ENCODE data around the gene SPTA1.

Gene SPTA1

DNA sequence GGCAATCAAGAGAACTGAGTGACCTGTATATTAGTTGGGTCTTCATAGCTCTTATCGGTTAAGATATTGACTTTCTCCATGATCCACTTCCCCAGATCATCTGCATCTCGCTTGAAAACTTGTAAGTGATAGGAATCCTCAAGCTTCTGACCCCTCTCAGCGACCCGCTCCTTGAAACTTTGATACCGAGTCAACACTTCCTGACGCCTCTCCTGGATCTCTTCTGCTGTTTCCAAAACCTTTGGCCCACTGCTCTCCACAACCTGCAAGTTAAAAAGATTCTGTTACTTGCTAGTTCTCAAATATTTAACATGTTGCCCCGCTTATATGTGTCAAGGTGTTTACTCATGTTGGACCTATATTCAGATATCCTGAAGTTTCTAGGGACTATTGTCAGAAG, 1.4 kb downstream of the SPTA1 start:
- no peak for DNase-seq (ENCODE audit: low read depth, low spot score)

- DNase-seq (ENCODE audit: low read depth, low spot score): no peak
These were observed 4.9 kb downstream of the SPTA1 start for GRCh38 chr1:158681606-158682005.

- DNase-seq (ENCODE audit: low read depth, low spot score): no peak
These were observed 7.2 kb downstream of the SPTA1 start for GRCh38 chr1:158679289-158679688.

DNA sequence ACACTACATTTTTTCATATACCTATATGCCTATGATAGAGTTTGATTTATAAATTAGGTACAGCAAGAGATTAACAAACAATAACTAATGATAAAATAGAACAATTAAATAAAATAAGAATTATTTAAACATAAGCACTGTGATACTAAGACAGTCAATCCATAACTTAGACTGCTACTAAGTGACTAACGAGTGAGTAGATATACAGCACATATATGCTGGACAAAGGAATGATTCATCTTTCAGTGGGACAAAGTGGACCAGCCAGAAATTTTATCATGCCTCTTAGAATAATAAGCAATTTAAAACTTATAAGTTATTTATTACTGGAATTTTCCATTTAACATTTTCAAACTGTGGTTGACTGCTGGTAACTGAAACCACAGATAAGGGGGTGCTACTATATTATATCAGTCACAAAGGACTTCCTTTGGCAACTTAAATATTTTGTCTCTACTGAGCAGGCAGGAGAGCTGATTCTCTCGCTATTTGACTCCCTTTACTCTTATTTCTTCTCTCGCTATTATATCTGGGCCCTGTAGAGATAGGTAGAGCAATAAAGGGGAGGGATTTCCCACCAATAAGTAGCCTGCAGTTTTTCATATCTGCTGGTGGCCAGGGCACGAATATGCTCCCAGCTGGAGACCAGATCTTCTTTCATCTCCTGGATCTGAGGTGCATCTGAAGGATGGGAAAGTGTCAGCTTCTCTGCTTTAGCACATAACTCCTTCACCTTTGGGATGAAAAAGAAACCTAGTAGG, 10.8 kb downstream of the SPTA1 start:
- DNase-seq (ENCODE audit: low read depth, low spot score): no peak

DNA sequence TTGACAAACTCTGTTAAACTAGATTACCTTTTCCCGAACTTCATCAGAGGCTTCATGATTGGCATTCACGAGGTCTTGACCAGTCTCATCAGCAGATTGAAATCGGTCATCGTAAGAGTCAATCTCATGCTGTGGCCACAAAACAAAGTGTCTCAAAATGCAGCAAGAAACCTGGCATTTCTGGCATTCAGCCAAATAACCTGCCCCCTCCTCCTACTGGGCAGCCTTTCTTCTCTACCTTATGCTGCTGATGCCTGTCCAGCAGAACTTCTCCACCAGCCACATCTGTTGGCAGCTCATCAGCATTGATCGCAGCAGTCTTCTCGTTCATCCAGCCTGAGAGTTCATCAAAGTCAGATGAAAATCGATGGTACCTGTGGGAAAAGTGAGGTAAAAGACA, 12.2 kb downstream of the SPTA1 start:
- DNase-seq (ENCODE audit: low read depth, low spot score): no peak

DNA sequence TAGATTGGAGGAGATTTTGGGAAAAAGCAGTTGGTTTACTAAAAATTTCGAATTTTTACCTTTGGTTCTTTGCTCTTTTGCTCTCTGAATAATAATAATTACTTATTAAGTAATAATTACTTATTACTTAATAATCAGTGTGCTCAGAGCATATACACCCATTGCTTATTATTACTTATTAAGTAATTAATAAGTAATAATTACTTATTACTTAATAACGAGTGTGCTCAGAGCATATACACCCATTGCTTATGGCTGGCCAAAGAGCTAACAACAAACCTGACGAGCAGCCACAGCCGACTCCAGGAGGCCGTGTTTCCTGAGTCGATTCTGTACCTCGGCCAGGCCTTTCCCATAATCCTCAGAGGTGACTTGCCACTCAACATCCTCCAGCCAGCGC, 20.5 kb downstream of the SPTA1 start:
- DNase-seq (ENCODE audit: low read depth, low spot score): no peak

GRCh38 chr1:158654571-158654970, 31.9 kb downstream of the SPTA1 start:
- no peak for DNase-seq (ENCODE audit: low read depth, low spot score)

- DNase-seq (ENCODE audit: low read depth, low spot score): no peak
These were observed 32.4 kb downstream of the SPTA1 start for GRCh38 chr1:158654086-158654485.

DNA sequence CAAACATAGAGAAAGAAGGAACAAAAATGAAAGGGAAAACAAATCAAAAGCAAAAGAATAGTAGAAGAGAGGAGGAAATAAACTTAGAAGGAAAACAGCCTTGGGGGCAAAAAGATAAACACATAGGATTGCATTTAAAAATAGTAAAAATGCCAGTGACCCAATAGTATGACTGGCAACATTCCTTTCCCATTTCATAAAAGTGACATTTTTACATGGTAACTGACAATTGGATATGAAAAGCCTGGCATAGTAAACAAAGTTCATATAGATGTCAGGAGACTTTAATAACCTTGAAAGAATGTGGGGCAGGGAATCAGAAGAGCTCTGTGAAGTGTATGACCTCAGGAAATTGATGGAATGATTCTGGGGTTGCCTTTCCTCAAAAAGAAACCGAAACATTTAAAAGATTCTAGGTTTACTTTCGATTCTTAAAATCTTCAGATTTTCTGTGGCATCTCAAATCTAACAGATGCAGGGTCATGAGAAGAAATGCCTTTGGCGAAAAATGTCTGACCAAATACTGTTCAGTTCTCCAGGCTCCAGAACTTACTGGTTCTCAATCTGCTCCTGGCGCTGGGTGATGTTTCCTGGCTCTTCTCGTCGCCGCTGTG, 33.7 kb downstream of the SPTA1 start:
- DNase-seq (ENCODE audit: low read depth, low spot score): no peak

- no peak for DNase-seq (ENCODE audit: low read depth, low spot score)
These were observed 37.5 kb downstream of the SPTA1 start for GRCh38 chr1:158649052-158649451.

DNA sequence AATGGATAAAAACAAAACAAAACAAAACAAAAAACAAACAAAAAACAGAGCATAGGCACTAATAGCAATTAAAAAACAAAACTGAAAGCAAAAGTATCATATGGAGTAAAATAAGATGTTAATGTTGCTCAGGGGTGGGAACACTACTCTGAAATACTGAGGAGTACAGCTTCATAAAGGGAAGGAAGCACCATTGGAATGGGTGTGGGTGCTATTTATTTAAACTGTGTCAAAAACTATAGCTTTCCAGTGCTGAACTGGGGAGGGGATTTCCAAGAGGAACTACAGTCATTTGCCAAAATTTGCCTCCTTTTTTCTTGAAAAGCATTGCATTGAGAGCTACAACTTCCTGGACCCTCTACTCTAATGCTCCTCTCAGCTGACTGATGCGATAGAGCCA, 40.0 kb downstream of the SPTA1 start:
- DNase-seq (ENCODE audit: low read depth, low spot score): no peak

DNA sequence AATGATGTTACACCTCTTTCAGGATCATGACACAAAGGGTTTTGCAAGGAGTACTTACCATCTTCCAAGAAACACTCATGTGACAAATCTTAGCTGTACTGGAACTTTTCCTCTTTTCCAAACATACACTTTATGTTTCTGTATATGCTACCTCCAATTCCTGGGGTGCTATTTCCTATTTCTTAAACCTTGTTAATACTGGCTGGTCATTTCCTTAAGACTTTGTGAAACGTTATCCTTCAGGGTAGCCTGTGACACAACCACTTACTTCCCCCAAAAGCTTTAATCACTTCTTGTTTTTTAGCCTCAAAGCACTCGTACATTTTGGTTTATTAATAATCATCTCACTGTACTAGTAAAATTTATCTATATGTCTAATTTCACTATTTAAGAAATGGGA, 42.1 kb downstream of the SPTA1 start:
- no peak for DNase-seq (ENCODE audit: low read depth, low spot score)

- no peak for DNase-seq (ENCODE audit: low read depth, low spot score)
These were observed 47.6 kb downstream of the SPTA1 start for GRCh38 chr1:158638904-158639303.

DNA sequence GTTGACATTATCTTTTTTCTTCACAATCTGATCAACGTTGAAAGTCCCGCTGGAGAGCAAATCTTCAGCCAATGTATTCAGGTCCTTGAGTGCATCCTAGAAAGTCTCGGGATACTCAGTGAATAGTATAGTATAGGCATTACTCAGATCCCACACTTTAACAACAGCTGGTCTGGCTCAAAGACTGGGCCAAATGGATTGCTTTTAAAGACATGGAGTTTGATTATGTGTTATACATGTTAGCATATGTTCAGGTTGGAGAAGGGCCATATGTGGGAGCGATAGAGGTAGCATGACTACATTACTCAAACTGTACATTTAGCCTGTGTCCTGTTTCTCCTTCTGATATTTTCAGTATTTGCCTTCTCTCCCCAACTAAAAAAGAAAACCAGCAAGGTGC, 48.4 kb downstream of the SPTA1 start:
- DNase-seq (ENCODE audit: low read depth, low spot score): no peak

DNA sequence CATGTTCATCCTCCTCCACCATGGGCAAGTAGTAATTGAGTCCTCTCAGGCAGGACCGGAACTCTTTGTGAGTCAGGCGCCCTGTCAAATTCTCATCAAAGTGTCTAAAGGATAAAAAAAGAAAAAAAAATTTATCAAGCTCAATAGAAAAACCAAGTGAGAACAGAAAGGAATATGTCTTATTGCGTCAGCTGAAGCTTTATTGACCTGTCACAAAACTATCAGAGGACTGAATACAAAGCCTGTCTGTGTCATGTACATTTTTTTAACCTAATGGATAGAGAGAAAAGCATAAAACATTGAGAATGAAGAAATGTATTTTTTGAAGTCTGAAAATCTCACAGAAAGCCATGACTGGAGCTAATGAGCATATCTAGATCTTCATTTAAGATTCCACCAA, 72.8 kb downstream of the SPTA1 start:
- no peak for DNase-seq (ENCODE audit: low read depth, low spot score)

DNA sequence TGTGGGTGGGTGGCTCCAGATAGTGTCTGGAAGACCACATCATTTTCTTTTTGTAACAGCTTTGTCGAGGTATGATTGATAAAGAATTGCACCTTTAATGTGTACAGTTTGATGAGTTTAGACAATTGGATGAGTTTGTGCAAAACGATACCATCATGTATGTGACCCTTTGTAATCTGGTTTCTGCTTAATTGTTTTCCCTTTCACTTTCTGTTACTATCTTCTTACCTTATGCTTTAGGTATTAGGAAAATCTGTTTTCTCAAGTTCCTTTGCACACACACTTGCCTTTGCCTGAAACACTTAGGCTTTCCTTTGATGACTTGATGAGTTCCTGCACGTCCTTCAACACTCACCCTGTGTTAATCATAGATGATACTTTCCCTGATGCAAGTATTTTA, 74.6 kb downstream of the SPTA1 start:
- DNase-seq (ENCODE audit: low read depth, low spot score): no peak

DNA sequence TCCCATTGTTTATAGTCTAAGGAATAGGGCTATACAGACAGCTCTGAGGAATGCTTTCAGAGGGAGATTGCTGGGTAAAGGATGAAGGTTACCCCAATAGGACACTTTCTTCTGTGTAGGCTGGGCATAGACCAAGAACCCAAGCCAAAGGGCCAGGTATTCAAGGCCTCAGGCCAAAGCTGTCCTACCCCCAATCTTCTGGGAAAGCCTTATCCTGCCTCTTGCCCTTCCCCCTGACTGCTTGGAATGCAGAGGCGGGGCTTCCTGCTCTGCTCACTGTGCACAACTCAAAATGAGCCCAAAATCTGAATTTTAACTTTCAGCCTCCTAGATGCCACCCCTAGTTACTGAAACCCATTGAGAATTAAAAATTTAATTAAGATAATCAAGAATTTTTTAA, 79.2 kb downstream of the SPTA1 start:
- no peak for DNase-seq (ENCODE audit: low read depth, low spot score)

DNA sequence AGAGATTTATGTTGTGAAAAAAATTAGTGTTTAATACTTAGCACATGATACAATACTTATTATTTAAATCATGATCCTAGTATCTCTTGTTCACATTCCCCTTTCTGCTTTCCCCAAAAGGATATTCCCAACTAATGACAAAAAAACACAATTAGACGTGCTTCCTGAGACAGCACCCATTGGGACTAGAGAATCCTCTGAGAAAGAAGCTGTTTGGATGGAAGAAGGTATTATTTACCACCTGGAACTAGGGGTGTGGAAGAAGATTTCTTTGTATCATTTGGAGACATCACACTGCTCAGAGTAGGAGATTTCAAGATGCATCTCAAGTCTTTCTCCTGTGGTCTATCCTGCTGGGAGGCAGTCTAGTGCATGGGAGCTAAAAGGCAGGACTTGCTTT, 81.5 kb downstream of the SPTA1 start, which contains the start of gene OR10Z1:
Gene OR10Z1, plus strand, starts transcription at position 301 of the 400 bp plus-strand sequence. CDS start 1,171 bp downstream, outside the sequence.
- DNase-seq (ENCODE audit: low read depth, low spot score): no peak

DNA sequence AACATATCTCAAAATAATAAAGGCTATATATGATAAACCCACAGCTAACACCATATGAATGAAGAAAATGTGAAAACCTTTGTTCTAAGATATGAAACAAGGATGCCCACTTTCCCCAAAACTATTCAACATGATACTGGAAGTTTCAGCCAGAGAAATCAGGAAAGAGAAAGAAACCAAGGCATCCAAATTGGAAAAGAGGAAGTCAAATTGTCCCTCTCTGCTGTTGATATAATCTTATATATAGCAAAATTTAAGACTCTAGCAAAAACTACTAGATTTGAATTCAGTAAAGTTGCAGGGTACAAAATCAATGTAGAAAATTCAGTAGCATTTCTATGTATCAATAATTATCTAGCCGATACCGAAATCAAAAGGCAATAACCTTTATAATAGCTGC, 85.8 kb downstream of the SPTA1 start:
- no peak for DNase-seq (ENCODE audit: low read depth, low spot score)

GRCh38 chr1:158586942-158587341, 99.6 kb downstream of the SPTA1 start:
- DNase-seq (ENCODE audit: low read depth, low spot score): no peak

DNA sequence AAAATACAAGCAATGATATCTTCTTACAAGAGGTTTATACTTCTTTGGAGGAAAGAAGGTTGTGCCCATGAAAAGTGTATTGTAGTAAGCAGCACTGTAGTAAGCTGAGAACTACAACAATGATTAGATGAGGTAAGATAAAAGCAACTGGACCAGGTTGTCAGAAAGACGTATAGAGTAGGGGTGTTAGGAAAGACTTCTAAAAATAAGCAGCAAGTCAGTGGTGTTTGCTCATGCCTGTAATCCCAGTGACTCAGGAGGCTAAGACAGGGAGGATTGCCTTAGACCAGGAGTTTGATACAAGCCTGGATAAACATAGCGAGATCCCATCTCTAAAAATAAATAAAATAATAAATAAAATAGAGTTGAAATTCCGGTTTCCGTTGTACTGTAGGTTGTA, 102.6 kb downstream of the SPTA1 start:
- DNase-seq (ENCODE audit: low read depth, low spot score): no peak

DNA sequence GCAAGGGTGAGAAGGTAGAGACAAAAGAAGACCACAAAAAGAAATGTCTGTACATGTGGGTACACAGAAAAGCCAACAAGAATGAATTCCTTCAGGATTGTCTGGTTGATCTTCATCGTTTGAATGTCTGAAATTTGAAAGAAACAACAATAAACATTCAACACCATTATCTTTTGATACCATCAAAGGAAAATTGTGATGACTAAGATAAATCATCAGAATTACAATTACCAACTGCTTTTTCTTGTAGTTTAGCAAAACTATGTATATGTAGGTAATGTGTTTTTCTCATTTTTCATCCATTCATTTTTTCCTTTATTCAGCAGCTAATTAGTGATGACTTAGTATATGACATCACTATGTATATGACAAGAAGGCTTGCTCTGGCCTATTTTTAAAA, 106.8 kb downstream of the SPTA1 start, which contains the start of gene OR10X1:
Gene OR10X1, minus strand, starts transcription at position 167 of the 400 bp plus-strand sequence. Its CDS starts 0 bp downstream, at position 167.
- DNase-seq (ENCODE audit: low read depth, low spot score): no peak

- no peak for DNase-seq (ENCODE audit: low read depth, low spot score)
These were observed 109.0 kb downstream of the SPTA1 start for GRCh38 chr1:158577561-158577960.

All from activated CD4-positive, CD25-positive, alpha-beta regulatory T cell treated with anti-CD3 and anti-CD28 coated beads, Interleukin-2, amount 50 U/mL, for 16 hours (primary cell).